CD4-positive, alpha-beta T cell (primary cell): ENCODE measurements around the gene ARHGAP31. TPM values are rescaled to one million over a fixed set of nuclear protein-coding genes. Genes with fewer than 3 reads are reported as not detected.
A peak's percentile ranks its signal among the peaks of the same experiment; 100 is the strongest.

Experiments
- ATAC-seq: fragments of 200-7000 bp; cut with Tn5 transposase; one replicate; pipeline ENCODE4 v1.10.0; 2022; ENCODE audit warnings: mild to moderate bottlenecking; ENCODE audit not compliant: poor library complexity
- CTCF ChIA-PET: fragments of 350-600 bp; sonication (Branson Sonifier 250); formaldehyde crosslinking; loops from one replicate; lab custom pipeline; 2021; ENCODE audit warnings: antibody characterized with exemption, inconsistent platforms; lab: Charles Lee
- POLR2A ChIA-PET: fragments of 350-600 bp; sonication (Branson Sonifier 250); formaldehyde crosslinking; loops from one replicate; lab custom pipeline; 2021; ENCODE audit warnings: antibody characterized with exemption, inconsistent platforms; lab: Charles Lee
- DNase-seq, 14 experiments: peaks; one replicate each; pipeline ENCODE4 v3.0.0-alpha.2; 2013 to 2020; ENCODE audit warnings: mixed read lengths in 2 of 14
- H3K27ac ChIP-seq, 2 donors: one replicate each; pipeline versions ENCODE4 v1.5.1 to v1.7.0; 2013; ENCODE audit warnings: low read length in 2 of 2, low read depth in 1 of 2, mild to moderate bottlenecking in 1 of 2
- H3K27me3 ChIP-seq, 2 experiments: 1 replicate in 1 of 2; 2 replicates in 1 of 2; pipeline versions ENCODE4 v1.6.1 to v1.7.0; 2013; ENCODE audit warnings: low read length in 2 of 2, control low read depth in 1 of 2, mild to moderate bottlenecking in 1 of 2, moderate library complexity in 1 of 2; ENCODE audit not compliant: insufficient read depth in 2 of 2, control insufficient read depth in 1 of 2
- H3K36me3 ChIP-seq: one replicate; pipeline ENCODE4 v1.6.1; 2013; ENCODE audit warnings: low read length, control low read depth; ENCODE audit not compliant: insufficient read depth
- H3K4me1 ChIP-seq: one replicate; pipeline ENCODE4 v1.6.1; 2013; ENCODE audit warnings: low read length, control low read depth; ENCODE audit not compliant: insufficient read depth
- H3K4me3 ChIP-seq: one replicate; pipeline ENCODE4 v1.5.1; 2013; ENCODE audit warnings: mild to moderate bottlenecking, low read length, moderate library complexity
- H3K9me3 ChIP-seq, 2 experiments: 1 replicate in 1 of 2; 2 replicates in 1 of 2; pipeline versions ENCODE4 v1.6.1 to v1.7.0; 2013; ENCODE audit warnings: low read length in 2 of 2, mild to moderate bottlenecking in 2 of 2, control low read depth in 1 of 2, moderate library complexity in 1 of 2; ENCODE audit not compliant: control insufficient read depth in 1 of 2, insufficient read depth in 1 of 2
- H3K27ac Mint-ChIP-seq: one replicate; pipeline ENCODE4 v1.8.0; 2020; ENCODE audit warnings: mixed read lengths
- H3K27me3 Mint-ChIP-seq: one replicate; pipeline ENCODE4 v1.8.0; 2021; ENCODE audit warnings: mixed read lengths
- H3K36me3 Mint-ChIP-seq: one replicate; pipeline ENCODE4 v1.8.0; 2021; ENCODE audit warnings: low read depth, mixed read lengths
- H3K4me1 Mint-ChIP-seq: one replicate; pipeline ENCODE4 v1.8.0; 2021; ENCODE audit warnings: low read depth, mixed read lengths
- H3K4me3 Mint-ChIP-seq: one replicate; pipeline ENCODE4 v1.8.0; 2020; ENCODE audit warnings: mild to moderate bottlenecking, mixed read lengths
- H3K9me3 Mint-ChIP-seq: one replicate; pipeline ENCODE4 v1.8.0; 2020; ENCODE audit warnings: mixed read lengths
- intact Hi-C, 2 experiments: fragments of 100-400 bp; cut with DNase I in 1 of 2; cut with micrococcal nuclease in 1 of 2; formaldehyde crosslinking; loops; one replicate each; pipeline versions ENCODE4 v1.15.1 to v1.9.0; 2023 to 2025; cut with DNase I, micrococcal nuclease
- total RNA-seq, 174 experiments: library from RNA in 2 of 174; stranded (reverse) in 2 of 174; gene quantifications; one replicate each; pipeline ENCODE4 v1.2.3 and lab custom pipeline; 2021 to 2026
- TF ChIP-seq, protein P1 (sequence below): fragments of 200-600 bp; IDR thresholded peaks from one replicate; pipeline ENCODE4 v1.8.0; 2022; ENCODE audit warnings: antibody characterized with exemption, mild to moderate bottlenecking

Gene ARHGAP31
- total RNA-seq, 2 experiments from 2014 or later, result 2.4 to 2.9 TPM

DNA sequence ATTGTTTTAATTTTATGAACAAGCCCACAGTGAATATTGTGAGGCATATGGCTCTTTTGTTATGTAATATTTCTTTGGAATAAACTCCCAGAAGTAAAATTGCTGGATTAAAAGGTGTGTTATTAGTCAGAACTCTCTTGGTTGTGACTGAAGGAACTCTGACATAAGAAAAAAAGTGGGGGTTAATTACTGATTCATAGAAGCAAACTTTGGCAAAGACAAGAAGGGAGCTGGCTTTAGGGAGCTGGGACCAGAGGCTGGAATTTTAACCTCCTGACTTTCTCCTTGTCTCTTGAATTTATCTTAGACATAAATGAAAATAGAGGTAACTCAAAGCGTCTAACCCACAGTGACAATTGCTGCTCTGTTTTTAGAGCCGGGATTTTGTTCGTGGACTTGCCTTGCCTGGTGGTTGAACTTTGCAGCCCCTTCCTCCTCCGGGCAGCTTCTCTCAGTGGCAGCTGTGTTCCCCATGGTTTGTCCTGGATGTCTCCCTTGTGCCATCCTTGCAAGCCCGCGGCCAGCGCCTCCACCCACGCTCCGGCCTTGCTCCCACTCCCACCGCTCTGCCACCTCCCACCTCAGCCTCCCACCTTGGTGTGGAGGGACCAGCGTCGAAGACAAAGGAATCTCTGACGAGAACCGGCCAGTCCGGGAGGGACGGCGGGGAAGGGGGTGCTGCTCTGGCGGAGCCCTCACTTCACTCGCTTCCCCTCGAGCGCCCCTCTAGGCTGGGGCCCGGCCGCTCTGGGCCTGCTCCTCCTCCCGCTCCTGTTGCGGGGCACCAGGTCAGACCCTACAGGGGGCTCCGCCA, 28.0 kb downstream of the ARHGAP31 start:
- CTCF ChIA-PET, result no interaction called here
- H3K4me1 Mint-ChIP-seq, result peaks cover 32% of the 10 kb centered on the region
- peak overlapping the region; percentile 89 for H3K4me3 Mint-ChIP-seq
- peak overlapping the region; percentile 81 to 90 for H3K27ac ChIP-seq
- ATAC-seq, result peak; percentile 5
- no peaks in the 10 kb centered on the region for H3K27me3 Mint-ChIP-seq
- H3K9me3 ChIP-seq, result no peaks in the 10 kb centered on the region
- no peaks in the 10 kb centered on the region for H3K36me3 ChIP-seq
- peaks cover 23% of the 10 kb centered on the region for H3K4me1 ChIP-seq
- intact Hi-C loops, result loop anchor here (2.0 to 10.0 kb wide), 5 partner anchors 25 to 773 kb away; partner anchors contain the start of genes GSK3B (in 1 of the 2), POGLUT1 (in 1 of the 2) and TMEM39A (in 1 of the 2)
- peak overlapping the region; percentile 96 for H3K27ac Mint-ChIP-seq
- POLR2A ChIA-PET, result interaction anchor here (0.6 to 1.7 kb wide), 18 partner anchors 10 to 1274 kb away, joined by 3 to 68 read pairs (median 3); partner anchors contain the start of genes ARHGAP31, B4GALT4, NDUFB4 and POGLUT1
- H3K4me3 ChIP-seq, result peak overlapping the region; percentile 79
- TF ChIP-seq, protein P1, sequence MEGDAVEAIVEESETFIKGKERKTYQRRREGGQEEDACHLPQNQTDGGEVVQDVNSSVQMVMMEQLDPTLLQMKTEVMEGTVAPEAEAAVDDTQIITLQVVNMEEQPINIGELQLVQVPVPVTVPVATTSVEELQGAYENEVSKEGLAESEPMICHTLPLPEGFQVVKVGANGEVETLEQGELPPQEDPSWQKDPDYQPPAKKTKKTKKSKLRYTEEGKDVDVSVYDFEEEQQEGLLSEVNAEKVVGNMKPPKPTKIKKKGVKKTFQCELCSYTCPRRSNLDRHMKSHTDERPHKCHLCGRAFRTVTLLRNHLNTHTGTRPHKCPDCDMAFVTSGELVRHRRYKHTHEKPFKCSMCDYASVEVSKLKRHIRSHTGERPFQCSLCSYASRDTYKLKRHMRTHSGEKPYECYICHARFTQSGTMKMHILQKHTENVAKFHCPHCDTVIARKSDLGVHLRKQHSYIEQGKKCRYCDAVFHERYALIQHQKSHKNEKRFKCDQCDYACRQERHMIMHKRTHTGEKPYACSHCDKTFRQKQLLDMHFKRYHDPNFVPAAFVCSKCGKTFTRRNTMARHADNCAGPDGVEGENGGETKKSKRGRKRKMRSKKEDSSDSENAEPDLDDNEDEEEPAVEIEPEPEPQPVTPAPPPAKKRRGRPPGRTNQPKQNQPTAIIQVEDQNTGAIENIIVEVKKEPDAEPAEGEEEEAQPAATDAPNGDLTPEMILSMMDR, result no peak
- no peaks in the 10 kb centered on the region for H3K9me3 Mint-ChIP-seq
- H3K36me3 Mint-ChIP-seq, result no peaks in the 10 kb centered on the region
- DNase-seq, result peak in 3 of 14 experiments; percentile 3 to 6 (median 6)
- no peaks in the 10 kb centered on the region for H3K27me3 ChIP-seq

DNA sequence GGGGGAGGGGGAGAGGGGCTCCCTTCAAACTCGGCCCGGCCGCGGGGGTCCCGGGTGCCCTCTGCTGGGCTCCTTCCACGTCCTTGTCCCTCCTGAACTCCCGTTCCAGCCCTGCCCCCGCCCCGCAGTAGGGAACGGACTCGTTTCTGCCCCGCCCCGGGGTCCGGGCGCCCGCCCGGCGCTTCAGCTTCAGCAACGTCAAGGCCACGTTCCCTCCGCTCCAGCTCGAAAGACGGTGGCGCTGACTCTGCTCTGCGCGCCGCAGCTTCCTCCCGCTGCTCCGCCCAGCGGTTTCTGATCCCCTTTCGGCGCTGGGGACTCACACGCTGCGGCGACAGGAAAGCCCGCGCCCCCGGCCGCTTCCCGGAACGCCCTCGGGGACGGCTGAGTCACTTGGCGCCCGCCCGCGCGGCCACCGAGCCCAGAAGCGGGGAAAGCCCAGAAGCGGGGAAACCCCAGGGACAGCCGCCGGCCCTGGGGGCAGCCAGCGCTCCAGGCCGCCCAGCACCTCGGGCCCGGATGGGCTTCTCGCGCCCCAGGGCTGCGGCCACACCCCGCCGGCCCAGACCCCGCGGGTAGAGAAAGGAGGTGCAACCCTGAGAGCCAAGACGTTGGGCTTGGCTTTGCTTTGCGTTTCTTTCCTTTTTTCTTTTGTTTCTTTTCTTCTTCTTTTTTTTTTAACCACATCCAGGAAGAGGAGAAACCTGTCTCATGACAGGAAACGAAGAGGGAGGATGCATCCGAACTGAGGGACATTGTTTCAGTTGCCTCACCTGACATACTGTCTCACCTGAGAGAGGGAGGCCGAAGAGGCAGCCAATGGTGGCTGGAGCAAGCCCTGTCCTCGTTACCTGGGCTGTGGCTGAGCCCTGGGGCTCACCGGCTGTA, 28.9 kb downstream of the ARHGAP31 start:
- H3K4me3 ChIP-seq, result peak overlapping the region; percentile 79
- H3K36me3 ChIP-seq, result no peaks in the 10 kb centered on the region
- no peaks in the 10 kb centered on the region for H3K27me3 ChIP-seq
- TF ChIP-seq, protein P1, result no peak
- H3K27ac ChIP-seq, result peak overlapping the region; percentile 81 to 90
- H3K4me1 Mint-ChIP-seq, result peaks cover 32% of the 10 kb centered on the region
- peak overlapping the region; percentile 96 for H3K27ac Mint-ChIP-seq
- H3K36me3 Mint-ChIP-seq, result no peaks in the 10 kb centered on the region
- no peaks in the 10 kb centered on the region for H3K9me3 ChIP-seq
- intact Hi-C loops, result loop anchor here (1.0 to 10.0 kb wide), 7 partner anchors 26 to 772 kb away; partner anchors contain the start of genes ARHGAP31 (in 1 of the 2), GSK3B (in 1 of the 2), POGLUT1 (in 1 of the 2) and TIMMDC1 (in 1 of the 2)
- POLR2A ChIA-PET, result interaction anchor here (0.6 to 1.7 kb wide), 17 partner anchors 9 to 1273 kb away, joined by 3 to 68 read pairs (median 3); partner anchors contain the start of genes ARHGAP31, B4GALT4, NDUFB4 and POGLUT1
- peak; percentile 70 to 97 (median 84) for DNase-seq
- peak overlapping the region; percentile 89 for H3K4me3 Mint-ChIP-seq
- no peaks in the 10 kb centered on the region for H3K9me3 Mint-ChIP-seq
- no peaks in the 10 kb centered on the region for H3K27me3 Mint-ChIP-seq
- H3K4me1 ChIP-seq, result peaks cover 23% of the 10 kb centered on the region
- ATAC-seq, result peak; percentile 86
- CTCF ChIA-PET, result interaction anchor here (0.6 kb wide), 1 partner anchor 23 kb away, joined by 3 read pairs; no protein-coding TSS in a partner anchor

DNA sequence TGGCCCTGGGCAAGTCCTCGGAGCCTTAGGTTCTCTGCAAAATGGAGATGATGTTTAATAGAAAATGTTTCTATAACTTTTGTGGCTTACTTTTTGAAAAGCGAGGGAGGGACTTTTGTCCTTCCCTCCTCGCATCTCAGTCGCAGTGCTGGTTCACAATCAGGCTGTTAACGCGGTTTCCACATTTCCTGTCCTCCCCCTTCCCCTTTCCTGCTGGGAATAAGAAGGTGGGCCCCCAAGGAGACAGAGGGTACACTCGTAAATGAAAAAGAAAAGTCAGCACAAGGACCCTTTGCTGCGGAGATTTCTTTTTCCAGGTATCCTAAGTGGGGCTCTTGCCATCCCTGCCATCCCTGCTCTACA, 29.5 kb downstream of the ARHGAP31 start:
- H3K36me3 Mint-ChIP-seq, result no peaks in the 10 kb centered on the region
- ChIA-PET CTCF (no interaction called here), POLR2A (interaction anchor here (1.7 kb wide), 1 partner anchor 24 kb away, joined by 5 read pairs; no protein-coding TSS in a partner anchor)
- peaks cover 32% of the 10 kb centered on the region for H3K4me1 Mint-ChIP-seq
- H3K9me3 ChIP-seq, result no peaks in the 10 kb centered on the region
- intact Hi-C loops, result loop anchor here (1.0 to 10.0 kb wide), 7 partner anchors 27 to 771 kb away; partner anchors contain the start of genes ARHGAP31 (in 1 of the 2), GSK3B (in 1 of the 2), POGLUT1 (in 1 of the 2) and TIMMDC1 (in 1 of the 2)
- H3K9me3 Mint-ChIP-seq, result no peaks in the 10 kb centered on the region
- H3K27ac Mint-ChIP-seq, result peak overlapping the region; percentile 96
- H3K27me3 Mint-ChIP-seq, result no peaks in the 10 kb centered on the region
- H3K27ac ChIP-seq, result peak overlapping the region; percentile 81 to 89
- no peaks in the 10 kb centered on the region for H3K27me3 ChIP-seq
- peak overlapping the region; percentile 89 for H3K4me3 Mint-ChIP-seq
- H3K4me1 ChIP-seq, result peaks cover 23% of the 10 kb centered on the region
- DNase-seq, result no peak
- H3K4me3 ChIP-seq, result peak overlapping the region; percentile 79
- ATAC-seq, result no peak
- TF ChIP-seq, protein P1, result no peak
- H3K36me3 ChIP-seq, result no peaks in the 10 kb centered on the region
